T-helper 17 cell (primary cell): Measurements from ENCODE around the gene USP34. TPM values are rescaled to one million over a fixed set of nuclear protein-coding genes. Genes with fewer than 3 reads are reported as not detected.
A peak's percentile ranks its signal among the peaks of the same experiment; 100 is the strongest.
"Not testable (repeated sequence)": the region's sequence is repeated elsewhere in the genome, so short reads cannot be mapped to it uniquely, and the experiment has no call there.

Source experiments
- ATAC-seq: fragments of 150-1000 bp; cut with Tn5 transposase; 2 replicates; pipeline ENCODE4 v1.10.0; 2021; ENCODE audit warnings: mild to moderate bottlenecking, moderate library complexity
- DNase-seq, 3 donors: peaks; one replicate each; pipeline versions ENCODE4 v3.0.0 to v3.0.0-alpha.2; 2020 to 2021
- H3K9me3 ChIP-seq: one replicate; pipeline ENCODE4 v1.7.0; 2013; ENCODE audit warnings: low read length, mild to moderate bottlenecking; ENCODE audit not compliant: control insufficient read depth, poor library complexity, severe bottlenecking
- H3K27ac Mint-ChIP-seq: one replicate; pipeline ENCODE4 v1.8.0; 2022; ENCODE audit warnings: mild to moderate bottlenecking, moderate library complexity, mixed read lengths
- H3K27me3 Mint-ChIP-seq: one replicate; pipeline ENCODE4 v1.8.0; 2022; ENCODE audit warnings: mixed read lengths
- H3K36me3 Mint-ChIP-seq: one replicate; pipeline ENCODE4 v1.8.0; 2022; ENCODE audit warnings: low read depth, mixed read lengths
- H3K4me1 Mint-ChIP-seq: one replicate; pipeline ENCODE4 v1.8.0; 2022; ENCODE audit warnings: mild to moderate bottlenecking, mixed read lengths
- H3K4me3 Mint-ChIP-seq: one replicate; pipeline ENCODE4 v1.8.0; 2022; ENCODE audit warnings: mild to moderate bottlenecking, moderate library complexity, mixed read lengths
- total RNA-seq, 4 donors: library from RNA in 2 of 4; stranded (reverse) in 2 of 4; gene quantifications; one replicate each; pipeline ENCODE4 v1.2.3 and lab custom pipeline; 2022 to 2026

USP34 gene
- total RNA-seq, 2 donors from 2014 or later, result 148 to 170 TPM

DNA sequence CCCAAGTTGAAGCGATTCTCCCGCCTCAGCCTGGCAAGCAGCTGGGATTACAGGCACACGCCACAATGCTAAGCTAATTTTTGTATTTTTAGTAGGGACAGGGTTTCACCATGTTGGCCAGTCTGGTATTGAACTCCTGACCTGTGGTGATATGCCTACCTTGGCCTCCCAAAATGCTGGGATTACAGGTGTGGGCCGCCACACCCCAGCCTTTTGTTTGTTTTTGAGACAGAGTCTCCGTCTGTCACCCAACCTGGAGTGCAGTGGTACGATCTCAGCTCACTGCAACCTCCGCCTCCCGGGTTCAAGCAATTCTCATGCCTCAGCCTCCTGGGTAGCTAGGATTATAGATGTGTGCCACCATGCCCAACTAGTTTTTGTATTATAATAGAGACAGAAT is 15.9 kb downstream of the USP34 start:
- ATAC-seq, DNase-seq, H3K27me3 Mint-ChIP-seq, H3K9me3 ChIP-seq, H3K4me3 Mint-ChIP-seq, H3K36me3 Mint-ChIP-seq: not testable (repeated sequence)
- peak overlapping the region; percentile 65 for H3K27ac Mint-ChIP-seq
- H3K4me1 Mint-ChIP-seq, result peaks cover 34% of the 10 kb centered on the region

- Mint-ChIP-seq H3K27me3 (no peaks in the 10 kb centered on the region), H3K36me3 (no peaks in the 10 kb centered on the region), H3K4me3 (no peak overlapping the region), H3K4me1 (peaks cover 35% of the 10 kb centered on the region), H3K27ac (peak overlapping the region; percentile 65)
- DNase-seq (no peak), ATAC-seq (no peak)
- H3K9me3 ChIP-seq, result no peaks in the 10 kb centered on the region
Observed at GRCh38 chr2:61454383-61454782, 16.5 kb downstream of the USP34 start.

- no peak for ATAC-seq
- no peaks in the 10 kb centered on the region for H3K9me3 ChIP-seq
- Mint-ChIP-seq H3K4me1 (peaks cover 27% of the 10 kb centered on the region), H3K27me3 (no peaks in the 10 kb centered on the region), H3K27ac (no peak overlapping the region), H3K36me3 (no peaks in the 10 kb centered on the region), H3K4me3 (no peak overlapping the region)
- DNase-seq, result no peak
Observed at GRCh38 chr2:61452392-61452791, 18.5 kb downstream of the USP34 start.

GRCh38 chr2:61451178-61451577 is 19.7 kb downstream of the USP34 start:
- Mint-ChIP-seq H3K27me3 (no peaks in the 10 kb centered on the region), H3K4me3 (no peak overlapping the region), H3K36me3 (no peaks in the 10 kb centered on the region), H3K4me1 (peaks cover 22% of the 10 kb centered on the region), H3K27ac (no peak overlapping the region)
- no peak for DNase-seq
- no peak for ATAC-seq
- no peaks in the 10 kb centered on the region for H3K9me3 ChIP-seq

DNA sequence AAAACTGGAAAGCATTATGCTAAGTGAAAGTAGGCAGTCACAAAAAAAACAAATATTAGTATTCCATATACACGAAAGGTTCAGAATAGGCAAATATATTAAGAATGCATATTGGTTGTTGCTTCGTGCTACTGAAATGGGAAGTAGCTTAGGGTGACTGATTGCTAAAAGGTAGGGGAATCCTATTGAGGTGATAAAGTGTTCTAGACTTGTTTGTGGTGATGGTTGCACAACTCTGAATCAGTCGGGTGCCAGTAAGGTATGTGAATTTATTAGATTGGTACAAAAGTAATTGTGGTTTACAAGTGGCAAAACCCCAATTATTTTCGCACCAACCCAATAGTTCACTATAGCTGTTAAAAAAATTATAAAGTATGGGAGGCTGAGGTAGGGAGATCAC is 20.7 kb downstream of the USP34 start:
- Mint-ChIP-seq H3K27me3 (no peaks in the 10 kb centered on the region), H3K36me3 (no peaks in the 10 kb centered on the region), H3K4me1 (peaks cover 15% of the 10 kb centered on the region), H3K4me3 (no peak overlapping the region), H3K27ac (no peak overlapping the region)
- ATAC-seq, result no peak
- H3K9me3 ChIP-seq, result no peaks in the 10 kb centered on the region
- no peak for DNase-seq

GRCh38 chr2:61448229-61448628 is 22.7 kb downstream of the USP34 start:
- ATAC-seq, result no peak
- H3K4me1 Mint-ChIP-seq, result peaks cover 25% of the 10 kb centered on the region
- H3K4me3 Mint-ChIP-seq, result no peak overlapping the region
- H3K36me3 Mint-ChIP-seq, result peaks cover 2% of the 10 kb centered on the region
- DNase-seq, result no peak
- H3K27ac Mint-ChIP-seq, result no peak overlapping the region
- H3K9me3 ChIP-seq, result no peaks in the 10 kb centered on the region
- no peaks in the 10 kb centered on the region for H3K27me3 Mint-ChIP-seq

GRCh38 chr2:61446971-61447370 is 23.9 kb downstream of the USP34 start:
- ATAC-seq, H3K27ac Mint-ChIP-seq, H3K4me3 Mint-ChIP-seq, H3K27me3 Mint-ChIP-seq, H3K9me3 ChIP-seq, DNase-seq, H3K36me3 Mint-ChIP-seq: not testable (repeated sequence)
- H3K4me1 Mint-ChIP-seq, result peaks cover 32% of the 10 kb centered on the region

DNA sequence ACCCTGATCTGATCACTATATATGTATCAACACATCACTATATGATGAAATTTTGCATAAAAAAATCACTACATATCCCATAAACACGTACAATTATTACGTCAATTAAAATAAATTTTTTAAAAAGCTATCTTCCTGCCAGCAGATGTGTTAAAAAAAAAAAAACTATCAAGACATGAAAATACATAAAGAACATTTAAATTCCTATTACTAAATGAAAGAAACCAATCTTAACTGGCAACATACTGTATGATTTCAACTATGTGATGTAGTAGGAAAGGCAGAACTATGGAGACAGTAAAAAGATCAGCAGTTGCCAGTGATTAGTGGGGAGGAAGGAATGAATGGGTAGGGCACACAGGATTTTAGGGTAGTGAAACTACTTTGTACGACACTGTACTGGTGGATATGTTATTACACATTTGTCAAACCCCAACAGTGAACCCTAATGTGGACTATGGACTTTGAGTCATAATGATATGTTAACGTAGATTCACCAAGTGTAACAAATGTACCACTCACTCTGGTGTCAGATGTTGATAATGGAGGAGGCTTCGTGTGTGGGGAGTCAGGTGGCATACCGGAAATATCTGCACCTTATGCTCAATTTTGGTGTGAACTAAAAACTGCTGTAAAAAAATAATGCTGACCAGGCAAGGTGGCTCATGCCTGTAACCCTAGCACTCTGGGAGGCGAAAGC is 27.4 kb downstream of the USP34 start:
- H3K36me3 Mint-ChIP-seq, result peaks cover 2% of the 10 kb centered on the region
- no peak overlapping the region for H3K4me3 Mint-ChIP-seq
- H3K9me3 ChIP-seq, result no peaks in the 10 kb centered on the region
- H3K27ac Mint-ChIP-seq, result peak overlapping the region; percentile 53
- H3K27me3 Mint-ChIP-seq, result no peaks in the 10 kb centered on the region
- peak; percentile 56 for ATAC-seq
- DNase-seq, result no peak
- H3K4me1 Mint-ChIP-seq, result peaks cover 34% of the 10 kb centered on the region

GRCh38 chr2:61439241-61440002 is 31.5 kb downstream of the USP34 start:
- H3K27ac Mint-ChIP-seq, result no peak overlapping the region
- DNase-seq, result no peak
- H3K4me1 Mint-ChIP-seq, result peaks cover 39% of the 10 kb centered on the region
- no peaks in the 10 kb centered on the region for H3K9me3 ChIP-seq
- no peak overlapping the region for H3K4me3 Mint-ChIP-seq
- H3K36me3 Mint-ChIP-seq, result peaks cover 5% of the 10 kb centered on the region
- H3K27me3 Mint-ChIP-seq, result no peaks in the 10 kb centered on the region
- no peak for ATAC-seq

GRCh38 chr2:61438670-61439069 is 32.2 kb downstream of the USP34 start:
- H3K9me3 ChIP-seq, result no peaks in the 10 kb centered on the region
- peaks cover 5% of the 10 kb centered on the region for H3K36me3 Mint-ChIP-seq
- H3K4me3 Mint-ChIP-seq, result no peak overlapping the region
- H3K27me3 Mint-ChIP-seq, result no peaks in the 10 kb centered on the region
- DNase-seq, result no peak
- peaks cover 42% of the 10 kb centered on the region for H3K4me1 Mint-ChIP-seq
- no peak for ATAC-seq
- H3K27ac Mint-ChIP-seq, result peak overlapping the region; percentile 49

DNA sequence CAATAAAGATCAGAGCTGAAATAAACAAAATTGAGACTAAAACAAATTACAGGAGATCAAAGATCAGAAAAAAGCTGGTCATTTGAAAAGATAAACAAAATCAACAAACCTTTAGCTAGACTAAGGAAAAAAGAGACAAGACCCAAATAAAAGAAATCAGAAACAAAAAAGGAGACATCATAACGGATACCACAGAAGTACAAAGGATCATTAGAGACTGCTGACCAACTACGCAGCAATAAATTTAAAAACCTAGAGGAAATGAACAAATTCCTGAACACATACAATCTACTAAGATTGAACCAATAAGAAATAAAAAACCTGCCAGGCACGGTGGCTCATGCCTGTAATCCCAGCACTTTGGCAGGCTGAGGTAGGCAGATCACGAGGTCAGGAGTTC is 33.7 kb downstream of the USP34 start:
- no peaks in the 10 kb centered on the region for H3K27me3 Mint-ChIP-seq
- peaks cover 3% of the 10 kb centered on the region for H3K36me3 Mint-ChIP-seq
- no peaks in the 10 kb centered on the region for H3K9me3 ChIP-seq
- ATAC-seq, result no peak
- no peak overlapping the region for H3K4me3 Mint-ChIP-seq
- DNase-seq, result no peak
- peaks cover 37% of the 10 kb centered on the region for H3K4me1 Mint-ChIP-seq
- H3K27ac Mint-ChIP-seq, result no peak overlapping the region

DNA sequence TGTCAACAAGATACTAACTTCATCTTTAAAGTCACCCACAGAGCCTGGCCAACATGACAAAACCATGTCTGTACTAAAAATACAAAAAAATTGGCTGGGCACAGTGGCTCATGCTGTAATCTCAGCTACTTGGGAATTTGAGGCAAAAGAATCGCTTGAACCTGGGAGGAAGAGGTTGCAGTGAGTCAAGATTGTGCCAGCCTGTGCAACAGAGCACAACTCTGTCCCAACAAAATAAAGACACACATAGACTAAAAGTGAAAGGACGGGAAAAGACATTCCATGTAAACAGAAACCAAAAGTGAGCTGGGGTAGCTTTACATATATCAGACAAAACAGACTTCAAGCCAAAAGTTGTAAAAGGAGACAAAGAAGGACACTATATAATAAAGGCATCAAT is 34.8 kb downstream of the USP34 start:
- H3K9me3 ChIP-seq, result no peaks in the 10 kb centered on the region
- peaks cover 3% of the 10 kb centered on the region for H3K36me3 Mint-ChIP-seq
- no peak overlapping the region for H3K27ac Mint-ChIP-seq
- peaks cover 30% of the 10 kb centered on the region for H3K4me1 Mint-ChIP-seq
- DNase-seq (no peak), ATAC-seq (no peak)
- no peak overlapping the region for H3K4me3 Mint-ChIP-seq
- H3K27me3 Mint-ChIP-seq, result no peaks in the 10 kb centered on the region

- Mint-ChIP-seq H3K4me1 (peaks cover 30% of the 10 kb centered on the region), H3K36me3 (peaks cover 3% of the 10 kb centered on the region), H3K27ac (peak overlapping the region; percentile 17), H3K4me3 (no peak overlapping the region), H3K27me3 (no peaks in the 10 kb centered on the region)
- no peaks in the 10 kb centered on the region for H3K9me3 ChIP-seq
- DNase-seq, result no peak
- no peak for ATAC-seq
Observed at GRCh38 chr2:61435291-61435690, 35.6 kb downstream of the USP34 start.

GRCh38 chr2:61434314-61434713 is 36.6 kb downstream of the USP34 start:
- Mint-ChIP-seq H3K4me3 (no peak overlapping the region), H3K27me3 (no peaks in the 10 kb centered on the region), H3K36me3 (peaks cover 3% of the 10 kb centered on the region), H3K27ac (peak overlapping the region; percentile 68), H3K4me1 (peaks cover 30% of the 10 kb centered on the region)
- ATAC-seq, result peak; percentile 38
- H3K9me3 ChIP-seq, result no peaks in the 10 kb centered on the region
- DNase-seq, result no peak
